GM23338 (cell line): ENCODE results near the gene COBL. TPM values are rescaled to one million over a fixed set of nuclear protein-coding genes. Genes with fewer than 3 reads are reported as not detected.

Experiments
- ATAC-seq: fragments of 200-7000 bp; cut with Tn5 transposase; 3 replicates; pipeline ENCODE4 v1.9.1; 2020
- DNase-seq: peaks from one replicate; pipeline ENCODE4 v3.0.0-alpha.2; 2015; ENCODE audit warnings: low spot score
- H2AFZ ChIP-seq: fragments of 200-600 bp; sonication (generic); 2 replicates; pipeline ENCODE4 v1.8.0; 2016; ENCODE audit warnings: antibody characterized with exemption, mild to moderate bottlenecking, moderate library complexity
- H3F3A ChIP-seq: fragments of 200-600 bp; sonication (generic); replicated peaks from 2 replicates; pipeline ENCODE4 v1.8.0; 2017; ENCODE audit warnings: antibody characterized with exemption, mixed run types, low read depth
- H3K27ac ChIP-seq: fragments of 200-600 bp; sonication (generic); 2 replicates; pipeline ENCODE4 v1.6.1; 2016; ENCODE audit warnings: low read depth
- H3K27me3 ChIP-seq: fragments of 200-600 bp; sonication (generic); 2 replicates; pipeline ENCODE4 v1.8.0; 2016; ENCODE audit warnings: mild to moderate bottlenecking, mixed run types, moderate library complexity; ENCODE audit not compliant: insufficient read depth
- H3K36me3 ChIP-seq: fragments of 200-600 bp; sonication (generic); 2 replicates; pipeline ENCODE4 v1.8.0; 2016; ENCODE audit warnings: mild to moderate bottlenecking; ENCODE audit not compliant: insufficient read depth
- H3K4me1 ChIP-seq: fragments of 200-600 bp; sonication (generic); 2 replicates; pipeline ENCODE4 v1.8.0; 2016; ENCODE audit warnings: mild to moderate bottlenecking, moderate library complexity; ENCODE audit not compliant: insufficient read depth
- H3K4me2 ChIP-seq: fragments of 200-600 bp; sonication (generic); 2 replicates; pipeline ENCODE4 v1.7.1; 2017; ENCODE audit warnings: mixed run types
- H3K4me3 ChIP-seq: fragments of 200-600 bp; sonication (generic); 2 replicates; pipeline ENCODE4 v1.6.1; 2016; ENCODE audit warnings: mixed run types
- H3K79me2 ChIP-seq: fragments of 200-600 bp; sonication (generic); replicated peaks from 2 replicates; pipeline ENCODE4 v1.8.0; 2017; ENCODE audit warnings: mild to moderate bottlenecking; ENCODE audit not compliant: insufficient read depth
- H3K9me2 ChIP-seq: fragments of 200-600 bp; sonication (generic); 2 replicates; pipeline ENCODE4 v1.8.0; 2017; ENCODE audit not compliant: insufficient read depth
- H4K20me1 ChIP-seq: fragments of 200-600 bp; sonication (generic); replicated peaks from 2 replicates; pipeline ENCODE4 v1.8.0; 2017; ENCODE audit warnings: mild to moderate bottlenecking; ENCODE audit not compliant: insufficient read depth
- H3K27ac Mint-ChIP-seq: 2 replicates; pipeline ENCODE4 v1.8.0; 2020; ENCODE audit warnings: inconsistent platforms, mild to moderate bottlenecking, moderate library complexity, mixed read lengths
- H3K27me3 Mint-ChIP-seq: 3 replicates; pipeline ENCODE4 v1.8.0; 2022; ENCODE audit warnings: low read depth, mild to moderate bottlenecking, moderate library complexity, mixed read lengths, inconsistent platforms; ENCODE audit not compliant: insufficient read depth, poor library complexity
- H3K36me3 Mint-ChIP-seq: 3 replicates; pipeline ENCODE4 v1.8.0; 2021; ENCODE audit warnings: low read depth, mild to moderate bottlenecking, inconsistent platforms, moderate library complexity, mixed read lengths
- H3K4me1 Mint-ChIP-seq: 3 replicates; pipeline ENCODE4 v1.8.0; 2020; ENCODE audit warnings: mild to moderate bottlenecking, inconsistent platforms, mixed read lengths
- H3K4me3 Mint-ChIP-seq: 3 replicates; pipeline ENCODE4 v1.8.0; 2021; ENCODE audit warnings: moderate library complexity, mild to moderate bottlenecking, inconsistent platforms, mixed read lengths
- H3K9me3 Mint-ChIP-seq: 3 replicates; pipeline ENCODE4 v1.8.0; 2020; ENCODE audit warnings: moderate library complexity, mild to moderate bottlenecking, inconsistent platforms, mixed read lengths
- CREB1 ChIP-seq: fragments of 250-450 bp; sonication (Bioruptor Pico); IDR thresholded peaks from 2 replicates; pipeline ENCODE4 v1.5.0; 2020; ENCODE audit warnings: low read depth, mild to moderate bottlenecking, moderate library complexity
- ETS1 ChIP-seq: IDR thresholded peaks from 2 replicates; pipeline ENCODE4 v1.6.1; 2016; ENCODE audit warnings: antibody characterized with exemption
- EZH2 ChIP-seq: fragments of 200-600 bp; sonication (generic); IDR thresholded peaks from one replicate; pipeline ENCODE4 v1.8.0; 2017; ENCODE audit warnings: antibody characterized with exemption, mild to moderate bottlenecking, low read depth; ENCODE audit not compliant: unreplicated experiment
- EZH2phosphoT487 ChIP-seq: fragments of 200-600 bp; sonication (generic); IDR thresholded peaks from one replicate; pipeline ENCODE4 v1.8.1; 2018; ENCODE audit warnings: antibody characterized with exemption; ENCODE audit not compliant: unreplicated experiment
- JUNB ChIP-seq: IDR thresholded peaks from one replicate; pipeline ENCODE4 v1.6.1; 2016; ENCODE audit warnings: antibody characterized with exemption; ENCODE audit not compliant: unreplicated experiment
- NANOG ChIP-seq: IDR thresholded peaks from 2 replicates; pipeline ENCODE4 v1.6.1; 2016; ENCODE audit warnings: antibody characterized with exemption, borderline replicate concordance
- POLR2AphosphoS5 ChIP-seq: IDR thresholded peaks from 2 replicates; pipeline ENCODE4 v1.6.1; 2016; ENCODE audit warnings: antibody characterized with exemption, low read depth
- STAT1 ChIP-seq: IDR thresholded peaks from one replicate; pipeline ENCODE4 v1.6.1; 2016; ENCODE audit warnings: antibody characterized with exemption; ENCODE audit not compliant: unreplicated experiment
- ZNF114 ChIP-seq: fragments of 250-450 bp; sonication (Bioruptor Pico); IDR thresholded peaks from 2 replicates; pipeline ENCODE4 v1.5.0; 2020; ENCODE audit warnings: mild to moderate bottlenecking, moderate library complexity
- polyA plus RNA-seq: library from polyadenylated mRNA; unstranded; fragments of >200 nt; fragmentation: Nextera tagmentation; extraction: Ambion mirVana; gene quantifications from 2 replicates; pipeline ENCODE4 v1.2.1, GENCODE V29; 2016
- total RNA-seq: library from RNA; depleted of rRNA; stranded (reverse); fragments of >200 nt; shearing (Covaris generic); gene quantifications from 2 replicates; pipeline ENCODE4 v1.2.3, GENCODE V29; 2014
- TF ChIP-seq, protein P1 (sequence below): fragments of 250-450 bp; sonication (Bioruptor Pico); IDR thresholded peaks from 2 replicates; pipeline ENCODE4 v1.5.0; 2020; ENCODE audit warnings: mild to moderate bottlenecking, moderate library complexity
- TF ChIP-seq, protein P2 (sequence below): IDR thresholded peaks from one replicate; pipeline ENCODE4 v1.6.1; 2018; ENCODE audit warnings: antibody characterized with exemption; ENCODE audit not compliant: unreplicated experiment
- TF ChIP-seq, protein P3 (sequence below), 2 experiments: fragments of 200-600 bp in 1 of 2; sonication (generic) in 1 of 2; conservative IDR thresholded peaks; 2 replicates each; pipeline versions ENCODE4 v1.5.1 to v1.6.1; 2016 to 2017; ENCODE audit warnings: antibody characterized with exemption in 2 of 2, low read depth in 2 of 2, mild to moderate bottlenecking in 2 of 2, moderate library complexity in 1 of 2

Gene COBL
- total and polyA plus RNA-seq, 2 experiments from 2014 or later: 18.3 to 51.9 TPM

GRCh38 chr7:51304729-51305128, 11.9 kb downstream of the COBL start (continued):
- TF ChIP-seq, protein P1, sequence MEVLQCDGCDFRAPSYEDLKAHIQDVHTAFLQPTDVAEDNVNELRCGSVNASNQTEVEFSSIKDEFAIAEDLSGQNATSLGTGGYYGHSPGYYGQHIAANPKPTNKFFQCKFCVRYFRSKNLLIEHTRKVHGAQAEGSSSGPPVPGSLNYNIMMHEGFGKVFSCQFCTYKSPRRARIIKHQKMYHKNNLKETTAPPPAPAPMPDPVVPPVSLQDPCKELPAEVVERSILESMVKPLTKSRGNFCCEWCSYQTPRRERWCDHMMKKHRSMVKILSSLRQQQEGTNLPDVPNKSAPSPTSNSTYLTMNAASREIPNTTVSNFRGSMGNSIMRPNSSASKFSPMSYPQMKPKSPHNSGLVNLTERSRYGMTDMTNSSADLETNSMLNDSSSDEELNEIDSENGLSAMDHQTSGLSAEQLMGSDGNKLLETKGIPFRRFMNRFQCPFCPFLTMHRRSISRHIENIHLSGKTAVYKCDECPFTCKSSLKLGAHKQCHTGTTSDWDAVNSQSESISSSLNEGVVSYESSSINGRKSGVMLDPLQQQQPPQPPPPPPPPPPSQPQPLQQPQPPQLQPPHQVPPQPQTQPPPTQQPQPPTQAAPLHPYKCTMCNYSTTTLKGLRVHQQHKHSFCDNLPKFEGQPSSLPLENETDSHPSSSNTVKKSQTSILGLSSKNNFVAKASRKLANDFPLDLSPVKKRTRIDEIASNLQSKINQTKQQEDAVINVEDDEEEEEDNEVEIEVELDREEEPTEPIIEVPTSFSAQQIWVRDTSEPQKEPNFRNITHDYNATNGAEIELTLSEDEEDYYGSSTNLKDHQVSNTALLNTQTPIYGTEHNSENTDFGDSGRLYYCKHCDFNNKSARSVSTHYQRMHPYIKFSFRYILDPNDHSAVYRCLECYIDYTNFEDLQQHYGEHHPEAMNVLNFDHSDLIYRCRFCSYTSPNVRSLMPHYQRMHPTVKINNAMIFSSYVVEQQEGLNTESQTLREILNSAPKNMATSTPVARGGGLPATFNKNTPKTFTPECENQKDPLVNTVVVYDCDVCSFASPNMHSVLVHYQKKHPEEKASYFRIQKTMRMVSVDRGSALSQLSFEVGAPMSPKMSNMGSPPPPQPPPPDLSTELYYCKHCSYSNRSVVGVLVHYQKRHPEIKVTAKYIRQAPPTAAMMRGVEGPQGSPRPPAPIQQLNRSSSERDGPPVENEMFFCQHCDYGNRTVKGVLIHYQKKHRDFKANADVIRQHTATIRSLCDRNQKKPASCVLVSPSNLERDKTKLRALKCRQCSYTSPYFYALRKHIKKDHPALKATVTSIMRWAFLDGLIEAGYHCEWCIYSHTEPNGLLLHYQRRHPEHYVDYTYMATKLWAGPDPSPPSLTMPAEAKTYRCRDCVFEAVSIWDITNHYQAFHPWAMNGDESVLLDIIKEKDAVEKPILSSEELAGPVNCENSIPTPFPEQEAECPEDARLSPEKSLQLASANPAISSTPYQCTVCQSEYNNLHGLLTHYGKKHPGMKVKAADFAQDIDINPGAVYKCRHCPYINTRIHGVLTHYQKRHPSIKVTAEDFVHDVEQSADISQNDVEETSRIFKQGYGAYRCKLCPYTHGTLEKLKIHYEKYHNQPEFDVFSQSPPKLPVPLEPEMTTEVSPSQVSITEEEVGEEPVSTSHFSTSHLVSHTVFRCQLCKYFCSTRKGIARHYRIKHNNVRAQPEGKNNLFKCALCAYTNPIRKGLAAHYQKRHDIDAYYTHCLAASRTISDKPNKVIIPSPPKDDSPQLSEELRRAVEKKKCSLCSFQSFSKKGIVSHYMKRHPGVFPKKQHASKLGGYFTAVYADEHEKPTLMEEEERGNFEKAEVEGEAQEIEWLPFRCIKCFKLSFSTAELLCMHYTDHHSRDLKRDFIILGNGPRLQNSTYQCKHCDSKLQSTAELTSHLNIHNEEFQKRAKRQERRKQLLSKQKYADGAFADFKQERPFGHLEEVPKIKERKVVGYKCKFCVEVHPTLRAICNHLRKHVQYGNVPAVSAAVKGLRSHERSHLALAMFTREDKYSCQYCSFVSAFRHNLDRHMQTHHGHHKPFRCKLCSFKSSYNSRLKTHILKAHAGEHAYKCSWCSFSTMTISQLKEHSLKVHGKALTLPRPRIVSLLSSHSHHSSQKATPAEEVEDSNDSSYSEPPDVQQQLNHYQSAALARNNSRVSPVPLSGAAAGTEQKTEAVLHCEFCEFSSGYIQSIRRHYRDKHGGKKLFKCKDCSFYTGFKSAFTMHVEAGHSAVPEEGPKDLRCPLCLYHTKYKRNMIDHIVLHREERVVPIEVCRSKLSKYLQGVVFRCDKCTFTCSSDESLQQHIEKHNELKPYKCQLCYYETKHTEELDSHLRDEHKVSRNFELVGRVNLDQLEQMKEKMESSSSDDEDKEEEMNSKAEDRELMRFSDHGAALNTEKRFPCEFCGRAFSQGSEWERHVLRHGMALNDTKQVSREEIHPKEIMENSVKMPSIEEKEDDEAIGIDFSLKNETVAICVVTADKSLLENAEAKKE (CRISPR knock-in tag): no peak
- TF ChIP-seq JUNB (no peak), POLR2AphosphoS5 (no peak)

- Mint-ChIP-seq H3K27ac (no peak overlapping the region), H3K4me1 (peaks cover 35% of the 10 kb centered on the region), H3K36me3 (no peaks in the 10 kb centered on the region; the same call in 2 of the 3 replicates), H3K9me3 (no peaks in the 10 kb centered on the region), H3K27me3 (peaks cover 10% of the 10 kb centered on the region), H3K4me3 (no peak overlapping the region)
- H4K20me1 ChIP-seq: peaks cover 34% of the 10 kb centered on the region
- DNase-seq: no peak
- no peaks in the 10 kb centered on the region for H3K9me2 ChIP-seq
- H3K27ac ChIP-seq: no peak overlapping the region
- no peak overlapping the region for H2AFZ ChIP-seq
- no peak overlapping the region for H3K4me3 ChIP-seq
- H3K79me2 ChIP-seq: peaks cover 99% of the 10 kb centered on the region
- H3K4me1 ChIP-seq: peaks cover 29% of the 10 kb centered on the region
- H3K27me3 ChIP-seq: no peaks in the 10 kb centered on the region
- H3K36me3 ChIP-seq: no peaks in the 10 kb centered on the region
- no peak for ATAC-seq
- TF ChIP-seq ETS1: no peak
- TF ChIP-seq CREB1 (CRISPR knock-in tag): no peak
- TF ChIP-seq ZNF114 (CRISPR knock-in tag): no peak
- TF ChIP-seq, protein P2, sequence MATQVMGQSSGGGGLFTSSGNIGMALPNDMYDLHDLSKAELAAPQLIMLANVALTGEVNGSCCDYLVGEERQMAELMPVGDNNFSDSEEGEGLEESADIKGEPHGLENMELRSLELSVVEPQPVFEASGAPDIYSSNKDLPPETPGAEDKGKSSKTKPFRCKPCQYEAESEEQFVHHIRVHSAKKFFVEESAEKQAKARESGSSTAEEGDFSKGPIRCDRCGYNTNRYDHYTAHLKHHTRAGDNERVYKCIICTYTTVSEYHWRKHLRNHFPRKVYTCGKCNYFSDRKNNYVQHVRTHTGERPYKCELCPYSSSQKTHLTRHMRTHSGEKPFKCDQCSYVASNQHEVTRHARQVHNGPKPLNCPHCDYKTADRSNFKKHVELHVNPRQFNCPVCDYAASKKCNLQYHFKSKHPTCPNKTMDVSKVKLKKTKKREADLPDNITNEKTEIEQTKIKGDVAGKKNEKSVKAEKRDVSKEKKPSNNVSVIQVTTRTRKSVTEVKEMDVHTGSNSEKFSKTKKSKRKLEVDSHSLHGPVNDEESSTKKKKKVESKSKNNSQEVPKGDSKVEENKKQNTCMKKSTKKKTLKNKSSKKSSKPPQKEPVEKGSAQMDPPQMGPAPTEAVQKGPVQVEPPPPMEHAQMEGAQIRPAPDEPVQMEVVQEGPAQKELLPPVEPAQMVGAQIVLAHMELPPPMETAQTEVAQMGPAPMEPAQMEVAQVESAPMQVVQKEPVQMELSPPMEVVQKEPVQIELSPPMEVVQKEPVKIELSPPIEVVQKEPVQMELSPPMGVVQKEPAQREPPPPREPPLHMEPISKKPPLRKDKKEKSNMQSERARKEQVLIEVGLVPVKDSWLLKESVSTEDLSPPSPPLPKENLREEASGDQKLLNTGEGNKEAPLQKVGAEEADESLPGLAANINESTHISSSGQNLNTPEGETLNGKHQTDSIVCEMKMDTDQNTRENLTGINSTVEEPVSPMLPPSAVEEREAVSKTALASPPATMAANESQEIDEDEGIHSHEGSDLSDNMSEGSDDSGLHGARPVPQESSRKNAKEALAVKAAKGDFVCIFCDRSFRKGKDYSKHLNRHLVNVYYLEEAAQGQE: no peak
- no peak for TF ChIP-seq STAT1
- TF ChIP-seq POLR2AphosphoS5: no peak
- TF ChIP-seq, protein P3, sequence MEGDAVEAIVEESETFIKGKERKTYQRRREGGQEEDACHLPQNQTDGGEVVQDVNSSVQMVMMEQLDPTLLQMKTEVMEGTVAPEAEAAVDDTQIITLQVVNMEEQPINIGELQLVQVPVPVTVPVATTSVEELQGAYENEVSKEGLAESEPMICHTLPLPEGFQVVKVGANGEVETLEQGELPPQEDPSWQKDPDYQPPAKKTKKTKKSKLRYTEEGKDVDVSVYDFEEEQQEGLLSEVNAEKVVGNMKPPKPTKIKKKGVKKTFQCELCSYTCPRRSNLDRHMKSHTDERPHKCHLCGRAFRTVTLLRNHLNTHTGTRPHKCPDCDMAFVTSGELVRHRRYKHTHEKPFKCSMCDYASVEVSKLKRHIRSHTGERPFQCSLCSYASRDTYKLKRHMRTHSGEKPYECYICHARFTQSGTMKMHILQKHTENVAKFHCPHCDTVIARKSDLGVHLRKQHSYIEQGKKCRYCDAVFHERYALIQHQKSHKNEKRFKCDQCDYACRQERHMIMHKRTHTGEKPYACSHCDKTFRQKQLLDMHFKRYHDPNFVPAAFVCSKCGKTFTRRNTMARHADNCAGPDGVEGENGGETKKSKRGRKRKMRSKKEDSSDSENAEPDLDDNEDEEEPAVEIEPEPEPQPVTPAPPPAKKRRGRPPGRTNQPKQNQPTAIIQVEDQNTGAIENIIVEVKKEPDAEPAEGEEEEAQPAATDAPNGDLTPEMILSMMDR (conservative IDR thresholded peaks at IDR 0.05; ENCODE audit: low read depth in 2 of 2): no peak
- no peak for TF ChIP-seq NANOG
- no peak for TF ChIP-seq EZH2
- TF ChIP-seq EZH2phosphoT487: no peak
- no peak for TF ChIP-seq JUNB
- H3K4me2 ChIP-seq: no peak overlapping the region
- peaks cover 9% of the 10 kb centered on the region; the same call in 1 of the 2 replicates for H3F3A ChIP-seq
These were observed 13.5 kb downstream of the COBL start for GRCh38 chr7:51303142-51303525.
